Stimulated activated CD4-positive, alpha-beta T cell treated with anti-CD3 and anti-CD28 coated beads, Interleukin-4, amount 100 ng/mL, for 24 hours (primary cell): ENCODE measurements around the gene LRRC27.

Source experiments
- DNase-seq: peaks from one replicate; pipeline ENCODE4 v3.0.0-alpha.2; 2020

LRRC27 gene

DNA sequence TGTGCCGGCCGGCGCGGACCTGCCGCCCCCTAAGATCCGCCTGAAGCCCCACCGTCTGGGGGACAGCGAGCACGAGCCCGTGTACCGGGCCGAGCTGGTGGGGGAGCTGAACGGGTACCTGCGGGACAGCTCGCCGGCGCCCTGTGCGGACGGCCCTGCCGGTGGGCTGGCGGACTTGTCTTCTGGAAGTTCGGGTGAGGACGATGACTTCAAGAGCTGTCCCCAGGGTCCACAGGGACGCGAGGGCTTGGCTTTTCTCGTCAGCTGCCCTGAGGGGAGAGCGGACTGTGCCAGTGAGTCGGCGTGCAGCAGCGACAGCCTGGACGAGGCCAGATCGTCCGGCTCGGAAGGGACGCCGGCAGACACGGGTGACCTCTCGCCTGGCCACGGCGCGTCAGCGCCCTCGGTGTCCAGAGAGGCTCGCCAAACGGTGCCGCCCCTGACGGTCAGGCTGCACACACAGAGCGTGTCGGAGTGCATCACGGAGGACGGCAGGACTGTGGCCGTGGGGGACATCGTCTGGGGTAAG lies 73.5 kb downstream of the LRRC27 start:
- DNase-seq = no peak

DNA sequence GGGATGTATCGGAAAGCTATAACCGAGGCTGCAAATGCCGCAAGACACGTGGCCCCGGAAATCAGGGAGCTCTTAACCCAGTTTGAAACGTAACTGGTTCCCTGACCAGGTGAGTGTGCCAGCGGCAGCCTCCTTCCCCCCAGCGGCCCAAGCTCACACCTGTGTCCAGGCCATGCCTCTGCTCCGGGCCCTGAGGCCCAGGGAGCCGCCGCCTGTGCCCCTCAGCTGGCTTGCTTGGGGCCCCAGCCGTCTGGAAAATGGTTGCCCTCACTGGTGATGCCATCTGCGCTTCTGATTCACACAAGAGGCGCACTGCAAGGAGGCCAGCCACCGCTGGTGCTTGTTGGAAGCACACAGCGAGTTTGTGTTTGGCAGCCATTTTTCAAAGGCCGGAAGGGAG lies 74.2 kb downstream of the LRRC27 start:
- no peak for DNase-seq

DNA sequence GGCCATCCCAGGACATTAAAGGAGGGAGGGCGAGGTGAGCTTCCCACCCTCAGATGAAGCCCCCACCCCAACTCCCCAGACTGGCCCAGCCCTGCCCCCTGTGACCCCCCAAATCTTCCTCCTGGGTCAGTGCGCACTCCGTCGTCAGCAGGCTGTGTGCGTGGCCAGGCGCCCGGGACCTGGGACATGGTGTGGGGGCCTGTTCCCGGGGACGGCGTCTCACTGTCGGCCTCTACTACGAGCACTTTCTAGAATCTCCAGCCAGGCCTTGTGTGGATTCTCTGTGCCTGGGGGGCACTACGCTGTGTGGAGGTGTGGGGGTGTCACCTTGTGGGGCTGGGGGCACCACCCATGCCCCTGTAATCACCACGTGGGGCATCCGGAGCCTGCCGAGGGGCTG lies 74.8 kb downstream of the LRRC27 start:
- no peak for DNase-seq

DNA sequence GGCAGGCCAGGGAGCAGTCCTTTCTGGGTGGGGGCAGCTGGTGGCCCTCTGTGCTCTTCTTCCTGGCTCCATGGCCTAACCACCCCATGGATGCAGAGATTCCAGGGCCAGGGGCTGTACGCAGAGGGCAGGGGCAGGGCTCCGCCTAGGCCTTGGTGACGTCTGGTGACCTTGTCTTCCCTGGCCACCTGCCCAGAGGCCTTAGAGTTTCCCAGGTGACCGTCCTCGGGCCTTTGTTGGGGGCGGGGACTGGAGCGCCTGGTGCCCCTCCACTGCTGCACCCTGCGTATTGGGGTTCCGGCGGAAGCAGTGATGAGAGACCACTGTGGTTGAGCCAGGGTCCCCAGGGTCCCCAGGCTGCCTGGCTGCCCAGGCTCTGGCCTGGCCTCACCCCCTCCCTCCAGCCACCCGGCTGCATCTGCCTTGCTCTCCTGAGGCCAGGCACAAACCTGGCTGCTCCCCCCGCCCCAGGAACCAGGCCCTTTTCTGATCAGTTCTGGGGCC lies 75.3 kb downstream of the LRRC27 start:
- no peak for DNase-seq

DNA sequence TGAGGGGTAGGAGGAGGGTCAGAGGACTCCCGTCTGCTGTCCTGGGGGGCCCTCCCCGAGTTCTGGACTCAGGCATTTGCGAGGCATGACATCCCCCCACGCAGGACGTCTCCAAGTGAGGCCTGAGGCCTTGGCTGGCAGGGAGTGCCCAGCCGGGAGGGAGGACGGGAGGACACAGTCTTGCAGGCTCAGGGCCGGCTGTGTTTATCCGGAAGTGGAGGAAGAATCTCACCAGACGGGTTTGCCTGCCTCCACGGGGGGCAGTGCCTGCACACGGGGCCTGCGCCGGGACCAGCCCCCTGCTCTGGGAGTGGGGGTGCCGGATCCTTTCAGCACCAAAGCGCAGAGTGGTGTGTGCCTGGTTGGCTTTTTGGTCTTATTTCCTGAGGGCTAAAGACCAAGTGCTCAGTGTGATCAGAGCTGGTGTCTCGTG lies 75.9 kb downstream of the LRRC27 start:
- no peak for DNase-seq

DNA sequence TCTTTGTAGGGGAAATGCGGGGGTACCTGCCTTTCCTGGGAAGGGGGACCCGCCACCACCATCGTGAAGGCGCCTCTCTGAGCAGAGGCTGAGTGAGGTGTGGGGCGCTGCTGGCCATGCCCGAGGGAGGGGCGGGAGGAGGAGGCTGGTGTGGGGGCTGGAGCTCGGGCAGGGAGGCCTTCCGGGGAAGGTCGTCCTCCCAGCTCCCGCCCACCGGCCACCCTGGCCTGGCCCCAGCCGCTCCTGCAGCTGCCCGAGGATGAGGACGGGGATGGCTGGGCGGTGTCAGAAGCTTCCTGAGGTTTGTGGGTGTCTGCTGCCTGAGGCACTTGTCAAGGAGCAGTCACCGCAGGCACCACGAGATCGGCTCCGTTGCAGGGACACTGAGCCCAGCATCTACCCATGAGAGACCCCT lies 76.4 kb downstream of the LRRC27 start:
- no peak for DNase-seq

DNA sequence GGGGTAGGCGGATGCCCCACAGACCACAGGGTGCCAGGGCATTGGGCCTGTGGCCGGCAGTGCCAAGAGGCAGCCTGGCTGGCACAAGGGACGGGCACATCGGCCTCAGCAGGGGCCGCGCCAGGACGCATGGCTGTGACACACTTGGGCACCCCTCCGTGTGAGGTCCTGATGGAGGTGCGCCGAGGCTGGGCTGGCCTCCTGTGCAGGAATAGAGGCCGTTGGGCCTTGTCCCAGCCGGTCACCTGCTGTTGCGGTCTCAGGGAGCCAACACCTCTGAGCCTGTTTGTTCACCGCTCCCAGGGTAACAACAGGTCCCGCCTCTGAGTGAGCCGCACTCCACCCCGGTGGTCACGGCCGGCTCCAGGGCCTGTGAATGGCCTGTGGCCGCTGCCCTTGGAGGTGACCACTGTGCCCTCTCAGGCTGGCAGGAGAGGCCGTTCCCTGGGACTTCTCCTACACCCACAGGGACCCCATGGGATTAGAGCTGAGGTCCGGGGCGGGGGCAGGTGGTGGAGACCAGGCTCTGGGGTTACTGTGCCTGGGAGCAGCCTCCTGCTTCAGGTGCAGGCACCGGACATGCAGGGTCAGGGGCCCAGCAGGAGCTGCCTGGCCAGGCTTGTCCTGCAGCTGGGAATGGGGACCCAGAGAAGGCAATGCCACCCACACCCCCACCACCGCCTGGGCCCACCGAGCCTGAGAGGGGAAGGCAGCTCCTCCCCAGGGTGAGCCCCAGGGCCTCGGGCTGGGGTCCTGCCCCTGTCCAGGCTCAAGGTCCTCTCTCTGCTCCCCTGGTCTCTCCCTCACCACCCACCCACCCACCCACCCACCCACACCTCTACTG lies 77.1 kb downstream of the LRRC27 start:
- no peak for DNase-seq

DNA sequence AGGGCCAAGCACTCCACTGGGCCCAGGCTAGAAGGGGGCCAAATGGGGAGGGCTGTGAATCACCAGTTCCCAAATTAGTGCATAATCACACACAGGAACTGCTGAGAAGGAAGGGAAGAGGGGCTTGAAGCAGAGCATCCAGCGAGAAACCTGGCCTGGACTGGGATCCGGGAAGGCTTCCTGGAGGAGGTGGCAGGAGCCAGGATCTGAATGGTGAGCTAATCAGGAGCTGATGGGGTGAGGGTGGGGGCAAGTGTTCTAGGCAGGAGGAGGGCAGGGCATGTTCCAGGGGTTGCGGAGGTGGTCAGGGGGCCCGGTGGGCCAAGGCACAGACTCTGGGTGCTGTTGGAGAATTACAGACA lies 77.7 kb downstream of the LRRC27 start:
- no peak for DNase-seq

DNA sequence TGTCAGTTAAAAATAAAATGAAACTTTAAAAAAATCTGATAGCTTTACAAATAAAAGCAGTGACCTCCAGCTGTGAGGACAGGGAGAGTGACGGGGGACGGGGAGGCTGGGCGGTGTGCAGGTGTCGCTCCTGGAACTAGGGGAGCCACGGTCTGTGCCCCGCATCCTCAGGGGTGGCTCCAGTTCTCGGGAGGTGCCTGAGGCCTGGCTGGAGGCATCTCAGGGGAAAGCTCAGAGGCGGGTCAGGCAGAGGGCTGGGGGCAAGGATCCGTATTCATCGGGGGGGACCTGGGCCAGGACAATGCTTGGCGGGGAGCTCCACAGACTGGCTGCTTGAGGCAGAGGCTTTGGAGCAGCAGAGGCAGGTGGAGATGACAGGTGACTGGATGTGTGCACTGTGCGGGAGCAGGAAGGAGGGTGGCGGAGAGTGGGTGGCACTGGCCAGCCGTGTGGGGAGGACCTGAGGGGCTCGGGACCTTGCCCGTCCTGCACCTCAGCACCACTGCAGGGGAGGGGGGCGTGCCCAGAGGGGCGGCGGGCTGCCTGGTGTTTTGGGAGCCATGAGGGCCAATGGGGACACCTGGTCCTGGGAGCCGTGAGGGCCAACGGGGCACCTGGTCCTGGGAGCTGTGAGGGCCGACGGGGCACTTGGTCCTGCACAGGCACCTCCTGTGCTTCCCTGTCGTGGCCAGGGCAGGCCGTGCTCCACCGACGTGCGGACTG lies 78.2 kb downstream of the LRRC27 start:
- no peak for DNase-seq

DNA sequence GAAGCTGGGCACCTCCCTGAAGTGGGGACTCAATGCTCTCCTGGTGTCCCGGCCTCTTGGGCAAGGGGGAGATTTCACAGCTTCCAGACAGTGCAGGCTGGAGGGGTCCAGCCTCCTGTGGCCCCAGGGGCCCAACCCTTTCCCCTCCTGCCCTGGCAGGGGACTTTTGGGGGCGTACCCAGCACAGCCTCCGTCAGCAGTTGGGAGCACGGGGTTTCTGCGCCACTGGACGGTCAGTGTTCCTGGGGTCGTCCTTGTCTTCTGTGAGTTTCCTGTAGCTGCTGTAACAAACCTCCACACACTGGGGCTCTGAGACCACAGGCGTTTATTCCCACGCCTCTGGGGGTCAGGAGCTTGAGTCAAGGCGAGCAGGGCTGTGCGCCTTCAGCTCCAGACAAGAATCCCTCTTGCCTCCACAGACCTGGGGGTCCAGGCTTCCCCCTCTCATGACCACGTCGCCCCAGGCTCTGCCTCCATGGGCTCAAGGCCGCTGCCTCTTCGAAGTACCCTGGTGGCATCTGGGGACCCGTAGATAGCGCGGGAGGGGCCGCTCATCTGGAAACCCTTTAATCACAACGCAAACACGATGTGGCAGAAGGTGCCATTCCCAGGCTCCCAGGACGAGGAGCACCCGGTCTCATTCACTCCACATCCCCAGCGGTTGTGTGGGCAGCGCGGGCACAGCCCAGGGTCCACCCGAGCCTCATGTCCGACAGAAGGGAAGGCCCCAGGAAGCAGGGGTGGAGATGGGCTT lies 79.0 kb downstream of the LRRC27 start:
- DNase-seq = no peak

DNA sequence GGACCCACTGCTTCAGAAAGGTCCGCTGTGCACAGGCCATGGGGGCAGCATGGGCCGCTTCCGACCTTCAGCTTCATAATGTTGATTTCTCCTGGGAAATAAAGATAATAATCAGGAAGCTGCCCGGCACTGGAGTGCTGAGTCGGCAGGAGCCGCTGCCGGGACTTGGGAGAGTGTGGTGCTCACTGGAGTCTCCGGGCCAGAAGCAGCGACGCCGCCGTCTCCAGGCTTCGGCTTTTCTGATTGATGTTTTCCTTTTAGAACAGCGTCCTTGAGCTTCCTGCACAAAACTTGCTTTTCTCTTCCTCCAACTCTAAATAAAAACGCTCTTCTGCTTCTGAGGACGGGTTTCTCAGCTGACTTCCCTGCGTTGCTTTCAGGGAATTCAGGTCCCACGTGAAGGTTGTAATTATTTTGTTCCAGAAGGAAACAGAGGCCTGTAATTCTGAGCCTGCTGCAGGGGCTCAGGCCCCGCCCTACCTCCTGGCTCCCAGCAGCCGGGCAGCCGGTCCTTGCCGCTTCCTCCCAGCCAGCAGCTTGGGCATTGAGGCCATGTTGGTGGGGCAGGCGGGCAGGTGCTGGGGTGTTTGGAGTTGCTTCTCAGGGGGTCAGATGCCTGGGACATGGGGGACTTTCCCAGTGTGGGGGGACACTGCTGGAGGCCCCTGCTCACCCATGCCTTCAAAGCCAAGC lies 79.7 kb downstream of the LRRC27 start:
- DNase-seq = no peak

DNA sequence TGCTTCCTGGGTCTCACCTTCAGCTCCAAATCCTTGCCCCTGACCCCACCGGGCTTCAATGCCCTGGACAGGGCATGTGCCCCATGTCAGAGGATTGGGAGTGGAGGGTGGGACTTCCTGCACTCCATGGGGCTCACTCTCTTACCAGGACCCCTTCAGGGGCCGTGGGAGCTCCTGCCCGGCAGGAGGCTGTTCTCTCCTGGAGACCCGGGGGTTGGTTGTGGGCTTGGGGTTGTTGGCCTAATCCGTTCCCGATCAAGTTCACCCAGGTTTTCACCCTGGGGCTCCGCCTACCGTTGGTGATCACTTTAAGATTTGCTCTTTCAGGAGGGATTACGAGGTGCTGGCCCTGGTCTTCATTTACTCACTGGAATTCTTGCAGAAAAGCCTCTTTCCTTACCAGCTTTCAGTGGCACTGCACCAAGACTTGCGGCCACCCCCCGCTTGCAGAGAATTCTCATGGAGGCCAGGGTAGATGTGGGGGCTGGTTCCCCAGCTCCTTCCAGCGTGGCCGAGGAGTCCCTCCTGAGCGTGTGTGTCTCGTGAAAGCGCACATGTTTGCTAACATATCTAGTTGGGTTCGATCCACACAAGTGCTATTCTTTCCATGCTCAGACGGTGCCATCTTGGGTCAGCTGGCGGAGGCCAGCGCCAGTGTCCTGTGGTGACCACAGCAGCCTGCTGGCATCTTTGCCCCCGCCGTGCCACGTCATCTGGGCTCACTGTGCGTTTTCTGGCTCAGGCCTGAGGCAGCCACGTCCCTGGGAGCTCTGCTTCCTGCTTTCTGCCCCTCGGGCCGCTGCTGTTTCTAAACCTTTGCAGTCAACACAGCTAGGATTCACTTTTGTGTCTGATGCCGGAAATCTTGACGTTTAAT lies 80.6 kb downstream of the LRRC27 start:
- no peak for DNase-seq

DNA sequence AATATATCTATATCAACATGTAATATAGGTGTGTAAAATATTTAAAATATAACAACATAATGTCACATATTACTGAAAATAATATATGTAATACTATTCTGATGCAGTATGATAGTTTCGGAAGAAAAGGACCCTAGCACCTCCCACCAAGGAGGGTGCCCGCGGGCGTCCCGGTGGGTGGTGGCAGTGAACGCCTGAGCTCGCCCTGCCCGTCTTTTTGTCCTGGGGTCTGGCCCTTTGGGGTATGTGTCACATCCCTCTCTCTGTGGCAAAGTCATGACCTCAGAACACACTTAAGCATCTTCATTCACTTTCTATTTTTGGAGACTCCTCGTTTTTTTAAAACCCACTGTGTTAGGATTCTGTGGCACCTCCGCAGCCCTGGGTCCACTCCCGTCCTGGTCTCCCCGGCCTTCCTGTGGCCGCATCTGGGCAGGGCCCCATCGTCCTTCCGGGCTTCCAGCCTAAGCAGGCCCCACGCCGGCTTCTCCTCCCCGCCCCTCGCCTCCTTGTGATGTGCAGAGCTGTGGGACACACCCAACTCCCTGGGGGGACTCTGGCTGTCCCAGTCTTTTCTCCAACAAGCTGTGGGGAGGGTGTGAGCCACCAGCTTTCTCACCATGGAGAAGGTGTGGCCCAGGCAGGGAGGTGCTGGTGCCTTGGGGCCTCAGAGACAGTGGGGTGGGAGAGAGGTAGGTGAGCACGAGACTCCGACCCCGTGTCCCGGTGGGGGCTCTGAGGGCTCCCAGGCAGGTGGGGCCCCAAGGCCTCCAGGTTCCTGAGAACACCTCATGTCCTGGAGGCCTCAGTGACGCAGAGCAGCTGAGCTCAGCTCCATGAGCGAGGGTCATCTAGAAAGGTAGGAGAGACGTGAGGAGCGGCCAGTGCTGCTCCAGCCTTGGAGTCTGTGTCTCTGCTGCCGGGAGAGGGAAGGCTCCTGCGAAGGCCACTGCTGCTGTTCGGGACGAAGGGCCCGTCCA lies 81.5 kb downstream of the LRRC27 start:
- no peak for DNase-seq

DNA sequence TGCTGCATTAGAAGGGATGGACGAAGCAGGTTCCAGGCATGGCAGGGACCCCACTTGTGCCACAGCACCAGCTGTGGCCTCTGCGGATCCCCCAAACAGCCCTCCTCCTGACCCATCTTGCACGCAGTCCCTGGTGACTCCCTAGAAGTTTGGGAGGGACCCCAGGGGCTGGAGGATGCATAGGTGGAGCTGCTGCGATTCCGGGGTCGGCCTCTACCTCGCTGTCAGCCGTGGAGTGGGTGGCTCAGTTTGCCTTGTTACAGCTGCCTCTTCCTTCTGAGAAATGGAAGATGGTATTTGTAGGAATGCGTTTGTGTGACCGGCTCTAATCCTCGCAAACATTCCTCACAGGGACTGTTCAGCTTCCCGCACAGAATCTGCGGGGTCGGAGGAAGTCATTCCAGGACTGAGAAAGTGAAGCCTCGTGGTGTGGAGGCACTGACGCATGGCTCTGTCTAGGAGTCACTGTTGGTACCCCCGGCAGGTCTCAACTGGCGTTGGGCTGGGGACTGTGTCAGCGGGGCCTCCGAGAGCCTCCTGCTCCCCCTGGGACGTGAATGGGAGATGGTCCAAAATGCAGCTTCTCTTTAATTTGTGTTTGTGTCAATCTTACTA lies 82.5 kb downstream of the LRRC27 start:
- no peak for DNase-seq

DNA sequence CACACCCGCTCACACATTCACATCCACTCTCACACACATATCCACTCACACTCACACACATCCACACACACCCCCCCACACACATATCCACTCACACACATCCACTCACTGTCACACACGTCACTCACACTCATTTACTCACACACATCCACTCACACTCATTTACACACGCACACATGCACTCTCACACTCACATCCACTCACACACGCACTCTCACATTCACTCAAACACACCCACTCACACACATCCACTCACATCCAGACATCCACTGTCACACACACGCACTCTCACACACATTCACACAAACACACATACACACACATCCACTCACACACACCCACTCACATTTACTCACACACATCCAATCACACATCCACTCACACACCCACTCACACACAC lies 83.3 kb downstream of the LRRC27 start:
- DNase-seq = no peak

DNA sequence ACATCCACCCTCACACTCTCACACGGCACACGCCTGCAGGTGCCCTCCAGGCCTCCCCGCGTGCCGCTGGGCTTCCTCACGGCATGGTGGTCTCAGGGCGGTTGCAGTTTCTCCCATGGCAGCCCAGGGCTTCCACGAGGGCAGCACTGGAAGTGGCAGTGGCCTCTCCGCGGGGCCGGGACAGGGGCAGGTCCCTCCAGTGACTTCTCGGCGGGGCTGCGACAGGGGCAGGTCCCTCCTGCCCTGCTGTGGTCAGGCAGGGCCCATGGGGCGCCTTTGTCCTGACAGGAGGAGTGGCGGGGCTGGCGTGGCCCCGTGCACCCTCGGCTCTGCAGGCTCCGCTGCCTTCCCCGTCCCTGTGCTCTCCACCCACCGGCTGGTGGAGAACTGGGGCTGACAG lies 84.0 kb downstream of the LRRC27 start:
- DNase-seq = no peak

DNA sequence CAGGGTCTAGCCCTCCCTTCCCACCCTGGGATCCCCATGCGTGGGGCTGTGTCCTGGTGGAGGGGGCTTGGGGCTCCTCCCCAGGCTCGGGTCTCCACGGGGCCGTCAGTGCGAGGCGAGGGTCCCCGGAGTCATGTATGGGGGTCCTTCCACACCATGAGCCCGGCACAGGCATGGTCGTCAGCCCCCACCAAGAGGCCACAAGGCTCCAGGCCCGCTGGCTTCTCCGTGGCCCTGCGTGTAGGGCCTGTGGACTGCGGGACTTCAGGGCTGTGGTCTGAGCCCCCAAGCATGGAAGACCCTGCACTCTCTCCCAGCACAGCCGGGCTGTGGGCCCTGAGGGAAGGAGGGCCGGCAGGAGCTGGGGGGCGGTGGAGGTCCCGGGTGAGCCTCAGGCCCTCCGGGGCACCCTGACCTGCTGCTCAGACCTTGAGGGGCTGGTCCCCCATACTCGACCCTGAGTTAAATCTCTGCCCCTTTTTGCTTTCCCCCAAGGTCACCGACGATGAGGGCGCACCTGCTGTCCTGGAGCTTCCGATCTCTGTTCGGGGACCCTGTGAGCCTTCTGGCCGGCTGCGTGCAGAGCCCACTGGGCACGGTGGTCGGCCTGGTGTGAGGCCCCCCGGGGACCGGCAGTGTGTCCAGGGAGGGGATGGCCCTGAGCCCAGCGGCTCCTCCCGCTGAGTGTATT lies 84.7 kb downstream of the LRRC27 start:
- DNase-seq = no peak

DNA sequence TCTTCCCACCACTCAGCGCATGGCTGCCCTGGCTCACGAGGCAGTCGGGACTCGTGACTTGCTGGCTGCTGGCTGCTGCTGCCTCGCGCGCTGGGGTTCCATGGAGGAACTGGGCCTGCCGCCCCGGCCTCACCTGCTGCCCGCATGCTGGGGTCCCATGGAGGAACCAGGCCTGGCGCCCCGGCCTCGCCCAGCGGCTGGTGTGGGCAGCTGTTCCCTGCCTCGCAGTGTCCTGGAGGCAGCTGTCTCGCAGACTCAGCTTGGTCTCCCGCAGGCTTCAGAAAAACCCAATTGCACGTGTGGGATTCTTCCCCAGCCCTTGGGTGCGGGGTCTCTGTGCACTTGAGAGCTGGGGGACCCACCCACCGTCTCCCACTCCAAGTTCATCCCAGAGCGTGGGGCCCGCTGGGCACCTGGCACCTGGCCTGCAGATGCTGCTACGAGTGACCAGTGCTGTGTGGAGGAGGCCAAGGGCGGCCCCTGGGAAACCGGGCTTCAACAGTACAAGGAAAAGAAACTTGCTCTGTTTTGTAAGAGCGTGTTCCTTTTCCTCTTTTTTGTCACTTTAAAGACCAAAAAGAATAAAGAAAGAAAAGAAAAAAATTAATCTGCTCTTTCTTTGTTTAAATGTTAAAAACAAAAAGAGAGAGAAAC lies 85.4 kb downstream of the LRRC27 start:
- no peak for DNase-seq

DNA sequence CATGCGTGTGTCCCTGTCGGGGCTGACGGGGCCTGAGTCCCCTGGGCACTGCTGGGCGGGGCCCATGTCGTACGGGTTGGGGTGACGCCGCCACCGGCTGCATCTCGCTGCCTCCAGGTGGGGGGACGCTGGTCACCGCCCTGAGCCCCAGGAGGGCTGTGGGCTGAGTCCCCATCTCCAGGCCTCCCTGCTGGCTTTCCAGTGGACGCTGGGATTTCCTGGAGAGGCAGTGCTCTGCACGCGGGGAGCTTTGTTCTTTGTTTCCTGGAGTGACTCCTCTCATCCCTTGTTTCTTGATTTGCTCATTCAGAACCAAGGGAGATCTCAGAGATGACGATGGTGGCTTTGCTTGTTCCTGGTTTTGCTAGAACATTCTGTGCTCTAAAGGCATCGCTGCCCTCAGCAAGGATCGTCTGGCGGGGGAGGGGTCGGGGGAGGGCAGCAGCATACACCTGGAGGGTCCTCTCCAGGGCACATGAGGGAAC lies 86.0 kb downstream of the LRRC27 start:
- DNase-seq = no peak
